ENCODE data around the gene CNOT1.
"Not testable (repeated sequence)": the region's sequence is repeated elsewhere in the genome, so short reads cannot be mapped to it uniquely, and the experiment has no call there.

Gene CNOT1

DNA sequence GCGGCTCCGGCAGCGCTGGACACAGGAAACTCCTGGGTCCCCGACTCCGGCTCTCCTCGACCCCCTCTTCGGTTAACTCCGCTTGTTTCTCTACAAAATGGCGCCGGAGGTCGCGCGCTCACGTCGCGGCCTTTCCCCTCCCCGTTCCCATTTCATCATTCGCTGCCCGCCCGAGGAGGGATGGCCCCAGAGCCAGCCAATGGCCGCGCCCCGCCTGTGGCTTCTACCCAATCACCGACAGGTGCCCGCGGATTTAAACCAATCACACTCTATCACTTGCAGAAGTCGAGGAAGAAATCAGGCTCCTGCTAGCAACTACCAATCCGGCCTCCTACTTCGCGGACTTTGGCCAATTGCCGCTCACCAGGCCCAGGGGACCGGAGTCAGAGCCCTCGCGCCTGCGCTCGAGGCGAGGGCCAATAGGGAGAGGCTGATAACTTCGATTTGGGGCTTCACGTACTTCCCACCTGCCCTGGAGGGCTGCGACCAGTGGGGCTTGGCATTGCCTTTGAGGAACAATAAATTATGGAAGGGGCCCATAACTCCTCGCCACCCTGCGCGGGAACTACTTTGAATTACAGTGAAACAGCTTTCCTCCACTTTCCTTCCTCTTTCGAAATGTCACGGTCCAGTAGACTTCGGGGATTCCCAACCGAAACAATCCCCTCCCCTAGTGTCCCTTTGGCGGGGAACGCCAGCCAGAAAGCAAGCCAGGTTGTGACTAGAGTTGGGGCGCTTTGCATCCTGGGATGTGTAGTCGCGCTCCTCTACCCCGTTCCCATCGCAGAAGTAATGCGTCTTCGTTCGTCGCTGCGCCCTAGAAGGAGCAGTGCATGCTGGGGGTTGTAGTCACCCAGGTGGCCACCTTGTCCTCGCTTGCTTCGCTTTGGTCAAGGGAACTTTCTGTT lies at the start of gene CNOT1:
Gene CNOT1, minus strand, starts transcription at position 94 of the 908 bp plus-strand sequence. CDS start 30,489 bp downstream, outside the sequence.
- Mint-ChIP-seq H3K36me3 (ENCODE audit: low read depth) (peaks cover 11% of the 10 kb centered on the region), H3K4me3 (peak within 1 kb of the TSS; percentile 100), H3K9me3 (no peaks in the 10 kb centered on the region), H3K27me3 (ENCODE audit: low read depth) (peaks cover 5% of the 10 kb centered on the region), H3K4me1 (ENCODE audit: low read depth) (peaks cover 23% of the 10 kb centered on the region), H3K27ac (peak within 1 kb of the TSS; percentile 100)
- DNase-seq (ENCODE audit: low spot score): peak; percentile 99

DNA sequence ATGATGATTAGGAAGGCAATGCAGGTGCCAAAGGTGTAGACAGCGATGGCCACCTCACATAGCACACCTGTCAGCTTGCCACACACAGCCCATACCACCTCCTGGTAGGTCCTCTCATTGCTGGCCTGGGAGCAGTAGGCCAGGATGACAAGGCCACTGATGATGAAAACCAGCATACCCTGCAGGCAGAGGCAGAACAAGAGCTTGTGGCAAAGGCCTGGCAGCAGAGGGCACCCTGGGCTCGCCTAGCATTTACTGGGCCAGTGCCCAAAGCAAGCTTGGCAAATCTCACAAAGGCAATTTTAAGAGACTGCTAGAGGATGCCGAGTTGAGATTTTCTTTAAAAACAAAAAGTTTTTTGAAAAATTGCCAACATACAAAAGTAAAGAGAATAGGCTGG lies 49.1 kb upstream of the CNOT1 start:
- Mint-ChIP-seq H3K36me3 (ENCODE audit: low read depth) (no peaks in the 10 kb centered on the region), H3K4me3 (no peak overlapping the region), H3K9me3 (no peaks in the 10 kb centered on the region), H3K4me1 (ENCODE audit: low read depth) (peaks cover 6% of the 10 kb centered on the region), H3K27ac (no peak overlapping the region), H3K27me3 (ENCODE audit: low read depth) (no peaks in the 10 kb centered on the region)
- no peak for DNase-seq (ENCODE audit: low spot score)

DNA sequence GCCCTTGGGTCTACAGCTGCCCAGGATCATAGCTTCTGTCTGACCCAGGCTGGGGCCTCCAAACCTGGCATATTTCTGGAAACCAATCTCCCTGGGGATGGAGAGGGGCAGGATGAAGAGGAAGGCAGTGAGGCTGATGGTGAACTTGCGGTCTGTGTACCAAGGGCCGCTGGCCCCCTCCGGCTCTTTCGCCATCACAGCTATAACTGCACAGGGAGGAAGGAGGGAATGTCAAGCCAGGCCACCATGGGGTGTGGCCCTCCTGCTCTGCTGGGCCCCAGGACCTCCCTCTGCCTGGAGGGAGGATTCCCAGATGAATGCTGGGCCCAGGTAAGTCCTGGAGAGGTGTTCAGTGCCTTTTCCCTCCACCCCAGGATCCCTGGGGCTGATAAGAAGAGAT lies 48.6 kb upstream of the CNOT1 start:
- DNase-seq (ENCODE audit: low spot score): no peak
- Mint-ChIP-seq H3K36me3 (ENCODE audit: low read depth) (no peaks in the 10 kb centered on the region), H3K27me3 (ENCODE audit: low read depth) (no peaks in the 10 kb centered on the region), H3K27ac (no peak overlapping the region), H3K9me3 (no peaks in the 10 kb centered on the region), H3K4me1 (ENCODE audit: low read depth) (peaks cover 2% of the 10 kb centered on the region), H3K4me3 (no peak overlapping the region)

DNA sequence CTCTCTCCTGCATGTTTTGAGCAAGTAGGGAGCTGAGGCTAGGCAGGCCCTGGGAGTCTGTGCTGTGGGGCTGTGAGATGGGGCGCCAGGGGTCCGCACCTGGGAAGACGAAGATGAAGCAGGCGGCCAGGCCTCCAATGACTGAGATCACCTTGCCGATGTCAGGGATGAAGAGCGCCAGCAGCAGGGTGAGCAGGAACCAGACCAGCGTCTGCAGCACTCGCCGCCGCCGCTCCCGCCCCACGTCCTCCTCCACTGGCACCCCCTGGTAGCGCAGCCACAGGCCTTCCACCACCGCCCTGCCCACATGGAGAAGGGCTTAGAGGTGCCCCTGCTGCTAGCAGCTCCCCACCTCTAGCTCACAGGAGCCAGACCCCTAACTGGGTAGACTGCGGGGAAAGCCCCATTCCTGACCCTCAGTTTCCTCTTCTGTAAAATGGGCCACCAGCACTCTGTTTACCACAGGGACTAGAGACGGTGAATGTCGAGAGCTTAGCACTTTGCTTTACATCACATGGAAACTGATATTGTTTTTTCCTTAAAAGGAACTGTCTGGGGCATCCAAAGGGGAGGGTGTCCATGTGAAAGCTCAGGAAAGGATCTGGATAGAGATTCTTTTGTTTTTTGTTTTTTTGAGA lies 41.4 kb upstream of the CNOT1 start:
- H3K36me3 Mint-ChIP-seq (ENCODE audit: low read depth): peaks cover 4% of the 10 kb centered on the region
- no peaks in the 10 kb centered on the region for H3K4me1 Mint-ChIP-seq (ENCODE audit: low read depth)
- DNase-seq (ENCODE audit: low spot score): no peak
- no peak overlapping the region for H3K27ac Mint-ChIP-seq
- no peaks in the 10 kb centered on the region for H3K9me3 Mint-ChIP-seq
- H3K4me3 Mint-ChIP-seq: no peak overlapping the region
- H3K27me3 Mint-ChIP-seq (ENCODE audit: low read depth): no peaks in the 10 kb centered on the region

DNA sequence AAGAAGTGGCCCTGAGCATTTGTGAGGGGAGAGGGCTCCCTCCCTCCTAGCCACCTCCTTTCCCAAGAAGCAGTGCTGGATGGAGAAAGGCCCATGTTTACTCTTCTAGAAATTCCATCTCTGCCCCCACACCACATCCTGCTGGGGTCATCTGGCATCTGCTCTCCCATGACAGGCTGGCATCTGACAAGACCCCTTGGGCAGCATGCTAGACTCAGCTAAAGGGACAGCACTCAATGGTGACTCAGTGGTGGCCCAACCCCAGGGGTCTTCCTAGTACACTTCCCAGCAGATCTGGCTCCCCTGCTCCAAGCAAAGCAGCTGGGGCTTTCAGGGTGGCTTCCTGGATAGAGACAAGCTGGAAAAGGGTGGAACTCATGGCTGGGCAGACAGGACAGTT lies 40.6 kb upstream of the CNOT1 start:
- H3K27me3 Mint-ChIP-seq (ENCODE audit: low read depth): no peaks in the 10 kb centered on the region

DNA sequence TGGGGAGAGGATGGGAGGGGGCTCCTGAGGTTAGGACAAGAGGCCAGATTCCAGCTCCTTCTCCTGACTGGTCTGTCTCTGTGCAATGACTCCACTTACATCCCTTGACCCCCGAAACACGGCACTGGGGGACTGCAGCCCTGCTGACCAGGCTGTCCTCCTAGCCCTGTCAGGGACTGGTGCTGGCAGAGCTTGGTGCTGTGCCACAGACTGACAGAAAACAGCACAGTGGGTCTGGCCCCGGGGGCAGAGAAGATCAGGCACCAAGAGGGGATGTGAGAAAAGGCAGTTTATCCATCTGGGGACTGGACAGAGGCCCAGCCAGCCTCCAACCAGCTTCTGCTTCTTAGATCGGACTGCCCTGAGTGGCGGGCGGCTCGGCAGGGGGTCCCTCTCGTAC lies 35.6 kb upstream of the CNOT1 start:
- Mint-ChIP-seq H3K4me1 (ENCODE audit: low read depth) (no peaks in the 10 kb centered on the region), H3K9me3 (no peaks in the 10 kb centered on the region), H3K27ac (no peak overlapping the region), H3K4me3 (no peak overlapping the region), H3K36me3 (ENCODE audit: low read depth) (peaks cover 4% of the 10 kb centered on the region), H3K27me3 (ENCODE audit: low read depth) (no peaks in the 10 kb centered on the region)
- no peak for DNase-seq (ENCODE audit: low spot score)

More for the DNA sequence above, 40.6 kb upstream of the CNOT1 start:
- Mint-ChIP-seq H3K4me1 (ENCODE audit: low read depth) (no peaks in the 10 kb centered on the region), H3K9me3 (no peaks in the 10 kb centered on the region), H3K4me3 (no peak overlapping the region), H3K36me3 (ENCODE audit: low read depth) (peaks cover 4% of the 10 kb centered on the region), H3K27ac (no peak overlapping the region)
- DNase-seq (ENCODE audit: low spot score): no peak

DNA sequence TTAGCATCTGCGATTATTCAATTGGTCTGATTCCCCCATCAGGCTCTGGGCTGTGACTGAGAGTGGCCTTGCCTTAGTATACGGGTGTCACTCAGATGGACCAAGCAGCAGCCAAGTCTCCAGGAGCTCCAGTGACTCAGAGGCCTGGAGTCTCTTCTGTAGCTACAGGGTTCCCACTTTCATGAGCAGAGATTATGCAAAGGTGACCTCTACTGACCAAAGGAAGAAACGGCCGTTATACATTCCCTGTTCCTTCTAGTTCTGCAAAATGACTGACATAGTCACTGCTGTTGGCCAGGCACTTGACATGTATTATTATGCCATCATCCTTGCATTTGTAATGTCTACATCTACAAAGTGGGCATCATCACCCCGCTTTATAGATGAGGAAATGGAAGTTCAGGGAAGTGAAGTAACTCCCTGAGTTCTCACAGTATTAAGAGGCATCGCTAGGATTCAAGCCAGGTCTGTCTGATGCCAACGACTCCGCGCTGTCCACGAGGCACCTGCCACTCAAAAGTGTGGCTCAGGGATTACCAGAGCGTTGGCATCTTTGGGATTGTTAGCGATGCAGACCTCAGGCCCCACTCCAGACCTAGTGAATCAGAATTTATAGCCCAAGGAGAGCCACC lies 31.7 kb upstream of the CNOT1 start:
- no peaks in the 10 kb centered on the region for H3K36me3 Mint-ChIP-seq (ENCODE audit: low read depth)
- H3K27me3 Mint-ChIP-seq (ENCODE audit: low read depth): peaks cover 3% of the 10 kb centered on the region
- peak; percentile 8 for DNase-seq (ENCODE audit: low spot score)
- no peak overlapping the region for H3K27ac Mint-ChIP-seq
- H3K9me3 Mint-ChIP-seq: no peaks in the 10 kb centered on the region
- H3K4me3 Mint-ChIP-seq: no peak overlapping the region
- no peaks in the 10 kb centered on the region for H3K4me1 Mint-ChIP-seq (ENCODE audit: low read depth)

DNA sequence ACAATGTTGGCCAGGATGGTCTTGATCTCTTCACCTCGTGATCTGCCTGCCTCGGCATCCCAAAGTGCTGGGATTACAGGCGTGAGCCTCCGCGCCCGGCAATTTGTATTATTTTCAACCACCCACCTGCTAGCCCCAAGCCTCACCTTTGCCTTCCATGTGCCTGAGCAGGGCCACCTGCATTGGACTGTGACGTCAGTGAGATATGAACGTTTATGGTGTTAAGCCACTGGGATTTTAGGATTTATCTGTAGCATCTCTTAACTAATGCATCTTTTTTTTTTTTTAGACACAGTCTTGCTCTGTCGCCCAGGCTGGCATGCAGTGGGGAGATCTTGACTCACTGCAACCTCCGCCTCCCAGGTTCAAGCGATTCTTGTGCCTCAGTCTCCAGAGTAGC lies 30.3 kb upstream of the CNOT1 start:
- not testable (repeated sequence) for H3K4me1 Mint-ChIP-seq (ENCODE audit: low read depth); H3K27me3 Mint-ChIP-seq (ENCODE audit: low read depth); H3K27ac Mint-ChIP-seq; H3K36me3 Mint-ChIP-seq (ENCODE audit: low read depth); DNase-seq (ENCODE audit: low spot score); H3K9me3 Mint-ChIP-seq; H3K4me3 Mint-ChIP-seq

DNA sequence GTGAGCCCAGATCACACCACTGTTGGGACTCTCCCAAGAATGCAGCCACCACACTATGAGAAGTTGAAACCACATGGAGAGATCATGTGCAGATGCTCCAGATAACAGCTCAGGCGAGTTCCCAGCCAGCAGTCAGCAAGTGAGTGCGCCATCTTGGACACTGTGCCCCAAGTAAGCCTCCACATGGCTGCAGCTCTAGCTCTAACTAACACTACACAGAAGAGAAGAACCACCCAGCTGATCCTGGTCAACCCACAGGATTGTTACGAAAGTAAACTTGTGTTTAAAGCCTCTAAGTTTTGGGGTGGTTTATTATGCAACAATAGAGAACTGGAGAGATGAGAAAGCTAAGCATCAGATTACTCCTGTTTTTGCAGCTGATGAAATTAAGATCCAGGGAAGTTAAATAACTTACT lies 29.2 kb upstream of the CNOT1 start:
- no peak overlapping the region for H3K4me3 Mint-ChIP-seq
- H3K36me3 Mint-ChIP-seq (ENCODE audit: low read depth): no peaks in the 10 kb centered on the region
- no peak overlapping the region for H3K27ac Mint-ChIP-seq
- H3K4me1 Mint-ChIP-seq (ENCODE audit: low read depth): no peaks in the 10 kb centered on the region
- H3K9me3 Mint-ChIP-seq: no peaks in the 10 kb centered on the region
- peaks cover 3% of the 10 kb centered on the region for H3K27me3 Mint-ChIP-seq (ENCODE audit: low read depth)
- no peak for DNase-seq (ENCODE audit: low spot score)

DNA sequence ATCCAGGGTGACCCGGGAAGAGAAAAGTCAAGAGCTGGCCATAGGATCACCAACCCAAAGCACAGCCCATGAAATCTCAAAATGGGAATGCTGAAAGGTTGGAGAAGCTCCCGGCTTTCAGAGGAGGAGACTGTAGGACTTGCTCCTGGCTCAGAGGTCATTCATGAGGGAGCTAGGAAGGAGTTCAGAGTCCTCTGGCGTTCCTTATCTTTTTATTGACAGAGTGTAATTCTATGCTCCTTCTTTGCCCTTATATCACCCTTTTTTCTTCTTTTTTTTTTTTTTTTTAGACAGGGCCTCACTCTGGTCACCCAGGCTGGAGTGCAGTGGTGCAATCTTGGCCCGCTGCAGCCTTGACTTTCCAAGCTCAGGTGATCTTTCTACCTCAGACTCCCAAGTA lies 27.3 kb upstream of the CNOT1 start:
- Mint-ChIP-seq H3K27ac (no peak overlapping the region), H3K4me1 (ENCODE audit: low read depth) (no peaks in the 10 kb centered on the region), H3K4me3 (no peak overlapping the region), H3K9me3 (no peaks in the 10 kb centered on the region), H3K27me3 (ENCODE audit: low read depth) (peaks cover 6% of the 10 kb centered on the region), H3K36me3 (ENCODE audit: low read depth) (no peaks in the 10 kb centered on the region)
- no peak for DNase-seq (ENCODE audit: low spot score)

DNA sequence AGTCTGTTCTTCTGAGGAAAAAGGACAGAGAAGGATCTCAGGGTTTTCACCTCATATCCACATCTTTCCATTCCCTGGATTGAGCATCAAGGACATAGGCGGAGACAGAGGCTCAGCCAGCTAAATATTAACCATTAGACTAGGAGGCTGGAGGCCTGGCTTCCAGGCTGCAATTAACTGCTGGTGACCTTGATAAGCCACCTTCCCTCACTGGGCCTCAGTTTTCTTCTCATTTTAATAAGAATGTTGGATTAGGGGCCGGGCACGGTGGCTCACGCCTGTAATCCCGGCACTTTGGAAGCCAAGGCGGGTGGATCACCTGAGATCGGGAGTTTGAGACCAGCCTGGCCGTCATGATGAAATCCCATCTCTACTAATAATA lies 25.6 kb upstream of the CNOT1 start:
- H3K9me3 Mint-ChIP-seq: no peaks in the 10 kb centered on the region
- H3K4me1 Mint-ChIP-seq (ENCODE audit: low read depth): no peaks in the 10 kb centered on the region
- H3K36me3 Mint-ChIP-seq (ENCODE audit: low read depth): no peaks in the 10 kb centered on the region
- H3K27me3 Mint-ChIP-seq (ENCODE audit: low read depth): peaks cover 6% of the 10 kb centered on the region
- no peak overlapping the region for H3K27ac Mint-ChIP-seq
- no peak overlapping the region for H3K4me3 Mint-ChIP-seq
- no peak for DNase-seq (ENCODE audit: low spot score)

DNA sequence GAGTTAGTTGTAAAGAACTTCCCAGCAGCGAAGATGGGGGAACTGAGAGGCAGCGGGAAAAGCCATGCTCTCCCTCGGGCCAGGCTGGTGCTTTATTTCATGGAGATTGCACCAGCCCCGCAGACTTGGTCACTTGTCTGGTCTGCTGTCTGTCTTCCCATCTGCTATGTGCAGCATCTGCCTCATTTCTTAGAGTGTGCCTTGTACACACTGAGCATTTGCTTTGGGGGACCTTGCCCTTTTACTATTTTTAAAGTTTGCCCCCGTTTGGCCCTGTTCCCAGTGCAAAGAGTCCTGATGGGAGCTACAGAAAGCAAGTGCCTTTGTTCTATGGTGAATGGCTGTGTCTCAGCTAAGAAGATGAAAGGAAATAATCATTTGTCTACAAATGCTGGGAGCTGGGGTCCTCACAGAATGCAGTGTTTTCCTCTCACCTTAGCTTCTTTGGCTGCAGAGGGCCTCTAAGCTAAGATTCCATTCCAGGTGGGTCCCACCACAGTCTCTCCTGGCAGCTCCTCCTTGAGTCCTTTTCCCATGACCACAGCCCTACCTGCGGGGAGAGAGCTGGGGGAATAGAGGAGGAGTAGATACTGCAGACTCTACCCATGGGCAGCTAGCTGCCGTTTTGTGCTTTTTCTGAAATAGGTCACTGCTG lies 25.1 kb upstream of the CNOT1 start:
- H3K9me3 Mint-ChIP-seq: no peaks in the 10 kb centered on the region
- no peak overlapping the region for H3K27ac Mint-ChIP-seq
- DNase-seq (ENCODE audit: low spot score): no peak
- no peak overlapping the region for H3K4me3 Mint-ChIP-seq
- peaks cover 6% of the 10 kb centered on the region for H3K27me3 Mint-ChIP-seq (ENCODE audit: low read depth)
- no peaks in the 10 kb centered on the region for H3K36me3 Mint-ChIP-seq (ENCODE audit: low read depth)
- no peaks in the 10 kb centered on the region for H3K4me1 Mint-ChIP-seq (ENCODE audit: low read depth)

DNA sequence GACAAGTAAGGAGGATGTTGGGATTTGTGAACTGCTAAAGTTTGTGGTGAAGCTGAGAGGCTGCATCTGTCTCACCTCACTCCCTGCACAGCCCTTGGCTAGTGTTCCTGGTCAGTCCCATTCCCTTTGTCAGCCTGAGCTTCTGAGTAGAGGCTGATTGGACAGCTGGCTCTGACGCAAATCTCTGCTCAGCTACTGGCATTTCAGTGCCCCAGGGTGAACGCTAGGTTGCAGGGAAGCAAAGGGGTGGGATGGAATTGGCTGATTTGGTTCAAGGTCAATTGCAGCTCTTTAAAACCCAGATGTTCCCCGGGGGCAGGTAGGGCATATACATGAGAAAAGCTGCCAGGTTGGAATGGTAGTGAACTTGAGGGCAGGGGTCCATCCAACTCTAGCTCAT lies 23.1 kb upstream of the CNOT1 start:
- Mint-ChIP-seq H3K9me3 (no peaks in the 10 kb centered on the region), H3K4me3 (no peak overlapping the region), H3K27ac (no peak overlapping the region), H3K36me3 (ENCODE audit: low read depth) (no peaks in the 10 kb centered on the region), H3K4me1 (ENCODE audit: low read depth) (no peaks in the 10 kb centered on the region), H3K27me3 (ENCODE audit: low read depth) (peaks cover 4% of the 10 kb centered on the region)
- no peak for DNase-seq (ENCODE audit: low spot score)

DNA sequence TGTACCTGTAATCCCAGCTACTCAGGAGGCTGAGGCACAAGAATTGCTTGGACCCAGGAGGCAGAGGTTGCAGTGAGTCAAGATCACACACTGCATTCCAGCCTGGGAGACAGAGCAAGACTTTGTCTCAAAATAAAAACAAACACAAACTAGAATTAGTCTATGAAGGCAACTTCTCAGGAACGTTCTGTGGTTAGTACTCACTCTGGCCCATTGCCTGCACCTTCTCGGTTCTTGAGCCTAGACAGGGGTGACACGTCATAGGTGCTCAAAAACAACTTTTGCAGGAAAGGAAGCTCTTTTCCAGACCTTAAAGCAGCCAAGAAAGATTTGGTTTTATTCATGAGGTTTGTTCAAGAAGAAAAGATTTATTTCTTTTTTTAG lies 22.3 kb upstream of the CNOT1 start:
- H3K9me3 Mint-ChIP-seq: no peaks in the 10 kb centered on the region
- H3K36me3 Mint-ChIP-seq (ENCODE audit: low read depth): no peaks in the 10 kb centered on the region
- H3K4me3 Mint-ChIP-seq: no peak overlapping the region
- no peak for DNase-seq (ENCODE audit: low spot score)
- no peaks in the 10 kb centered on the region for H3K4me1 Mint-ChIP-seq (ENCODE audit: low read depth)
- H3K27ac Mint-ChIP-seq: no peak overlapping the region
- H3K27me3 Mint-ChIP-seq (ENCODE audit: low read depth): peaks cover 4% of the 10 kb centered on the region
